Suprapubic skin (tissue), 4 donors: ENCODE results near the gene THSD7B. TPM values are rescaled to one million over a fixed set of nuclear protein-coding genes. Genes with fewer than 3 reads are reported as not detected.
"Not testable (repeated sequence)": the region's sequence is repeated elsewhere in the genome, so short reads cannot be mapped to it uniquely, and the experiment has no call there.

Experiments
- DNase-seq, 2 donors: peaks; one replicate each; pipeline ENCODE4 v3.0.0-alpha.2; 2019; ENCODE audit warnings: low spot score in 2 of 2
- H3K27ac ChIP-seq: fragments of 200-600 bp; sonication (generic); one replicate; pipeline ENCODE4 v1.5.1; 2019
- H3K27me3 ChIP-seq: fragments of 200-600 bp; sonication (generic); one replicate; pipeline ENCODE4 v1.5.1; 2019
- H3K36me3 ChIP-seq: fragments of 200-600 bp; sonication (generic); one replicate; pipeline ENCODE4 v1.5.1; 2019
- H3K4me1 ChIP-seq: fragments of 200-600 bp; sonication (generic); one replicate; pipeline ENCODE4 v1.5.1; 2019
- H3K4me3 ChIP-seq: fragments of 200-600 bp; sonication (generic); one replicate; pipeline ENCODE4 v1.5.1; 2019; ENCODE audit warnings: mild to moderate bottlenecking
- H3K9me3 ChIP-seq: fragments of 200-600 bp; sonication (generic); one replicate; pipeline ENCODE4 v1.5.1; 2019
- CTCF ChIP-seq, 2 donors: fragments of 200-600 bp in 1 of 2; fragments of 450-650 bp in 1 of 2; sonication (generic) in 1 of 2; IDR thresholded peaks; one replicate each; pipeline ENCODE4 v1.5.1; 2016 to 2019; ENCODE audit warnings: antibody characterized with exemption in 2 of 2, mild to moderate bottlenecking in 1 of 2, moderate library complexity in 1 of 2
- EP300 ChIP-seq: sonication (generic); formaldehyde crosslinking; IDR thresholded peaks from one replicate; pipeline ENCODE4 v1.6.1; 2017; ENCODE audit warnings: antibody characterized with exemption
- POLR2A ChIP-seq, 2 donors: fragments of 450-650 bp; IDR thresholded peaks; one replicate each; pipeline ENCODE4 v1.6.1; 2017; ENCODE audit warnings: antibody characterized with exemption in 2 of 2, mild to moderate bottlenecking in 2 of 2, moderate library complexity in 2 of 2
- POLR2AphosphoS5 ChIP-seq, 3 donors: sonication (generic); formaldehyde crosslinking; IDR thresholded peaks; one replicate each; pipeline ENCODE4 v1.6.1; 2017; ENCODE audit warnings: antibody characterized with exemption in 3 of 3
- WGBS: methylation state at CpG from one replicate; pipeline ENCODE4 v1.1.5; 2018; 5-methylcytosine and 5-hydroxymethylcytosine counted together
- total RNA-seq, 4 donors: library from RNA; depleted of rRNA; stranded (reverse); fragments of >200 nt; gene quantifications; one replicate each; pipeline ENCODE4 v1.1.0, GENCODE V29; 2016

THSD7B gene
- total RNA-seq, 4 donors from 2014 or later: 0.18 to 1.1 (median 0.34) TPM; not detected in 1

- Histone ChIP-seq H3K27me3 (no peaks in the 10 kb centered on the region), H3K4me1 (no peaks in the 10 kb centered on the region), H3K9me3 (no peaks in the 10 kb centered on the region), H3K27ac (no peak overlapping the region), H3K36me3 (no peaks in the 10 kb centered on the region), H3K4me3 (no peak overlapping the region)
- 77% methylated on average over 1 of the region's 1 CpG for WGBS
- TF ChIP-seq POLR2A (IDR thresholded peaks at IDR 0.05) (no peak), POLR2AphosphoS5 (IDR thresholded peaks at IDR 0.05) (no peak), CTCF (IDR thresholded peaks at IDR 0.05) (no peak), EP300 (no peak)
- DNase-seq: no peak
Observed at GRCh38 chr2:137096693-137097092, 331.3 kb downstream of the THSD7B start.

- H3K9me3 ChIP-seq: not testable (repeated sequence)
- no CpG with 5 or more reads among the region's 3 CpGs for WGBS
Observed at GRCh38 chr2:137101814-137102213, 336.5 kb downstream of the THSD7B start.

GRCh38 chr2:137107904-137108303, 342.6 kb downstream of the THSD7B start:
- Histone ChIP-seq H3K4me1 (no peaks in the 10 kb centered on the region), H3K27ac (no peak overlapping the region), H3K36me3 (no peaks in the 10 kb centered on the region), H3K4me3 (no peak overlapping the region), H3K9me3 (no peaks in the 10 kb centered on the region), H3K27me3 (no peaks in the 10 kb centered on the region)
- TF ChIP-seq CTCF (IDR thresholded peaks at IDR 0.05) (no peak), POLR2AphosphoS5 (IDR thresholded peaks at IDR 0.05) (no peak)
- no peak for DNase-seq

More at GRCh38 chr2:137101814-137102213, 336.5 kb downstream of the THSD7B start:
- not testable (repeated sequence) for H3K36me3 ChIP-seq, H3K27me3 ChIP-seq, H3K4me1 ChIP-seq, H3K4me3 ChIP-seq, DNase-seq, H3K27ac ChIP-seq

- Histone ChIP-seq H3K4me3 (no peak overlapping the region), H3K36me3 (no peaks in the 10 kb centered on the region), H3K9me3 (no peaks in the 10 kb centered on the region), H3K27ac (no peak overlapping the region), H3K27me3 (no peaks in the 10 kb centered on the region), H3K4me1 (no peaks in the 10 kb centered on the region)
- no peak for DNase-seq
- TF ChIP-seq CTCF (IDR thresholded peaks at IDR 0.05): no peak
- TF ChIP-seq EP300: no peak
- TF ChIP-seq POLR2AphosphoS5 (IDR thresholded peaks at IDR 0.05): no peak
- no peak for TF ChIP-seq POLR2A (IDR thresholded peaks at IDR 0.05)
- 50% methylated on average over 5 of the region's 5 CpGs for WGBS
Observed at GRCh38 chr2:137111896-137112295, 346.6 kb downstream of the THSD7B start.

- Histone ChIP-seq H3K27me3 (no peaks in the 10 kb centered on the region), H3K4me1 (no peaks in the 10 kb centered on the region), H3K4me3 (no peak overlapping the region), H3K36me3 (no peaks in the 10 kb centered on the region), H3K9me3 (no peaks in the 10 kb centered on the region), H3K27ac (no peak overlapping the region)
- TF ChIP-seq CTCF (IDR thresholded peaks at IDR 0.05) (no peak), POLR2AphosphoS5 (IDR thresholded peaks at IDR 0.05) (no peak), EP300 (no peak), POLR2A (IDR thresholded peaks at IDR 0.05) (no peak)
- 66% methylated on average over 10 of the region's 10 CpGs for WGBS
- no peak for DNase-seq
Observed at GRCh38 chr2:137115081-137115794, 349.9 kb downstream of the THSD7B start.

- Histone ChIP-seq H3K4me1 (no peaks in the 10 kb centered on the region), H3K9me3 (no peaks in the 10 kb centered on the region), H3K4me3 (no peak overlapping the region), H3K27me3 (no peaks in the 10 kb centered on the region), H3K36me3 (no peaks in the 10 kb centered on the region), H3K27ac (no peak overlapping the region)
- no peak for DNase-seq
- WGBS: 93% methylated on average over 1 of the region's 1 CpG
- TF ChIP-seq POLR2AphosphoS5 (IDR thresholded peaks at IDR 0.05) (no peak), CTCF (IDR thresholded peaks at IDR 0.05) (no peak), EP300 (no peak), POLR2A (IDR thresholded peaks at IDR 0.05) (no peak)
Observed at GRCh38 chr2:137115795-137116089, 350.4 kb downstream of the THSD7B start.
